Adrenal gland (tissue), 5 donors: ENCODE measurements around the gene DNAAF3.
"Not testable (repeated sequence)": the region's sequence is repeated elsewhere in the genome, so short reads cannot be mapped to it uniquely, and the experiment has no call there.

Experiments
- POLR2A ChIP-seq, 2 donors: fragments of 450-650 bp; IDR thresholded peaks; one replicate each; pipeline ENCODE4 v1.6.1; 2017; ENCODE audit warnings: antibody characterized with exemption in 2 of 2, mild to moderate bottlenecking in 2 of 2, moderate library complexity in 1 of 2
- TF ChIP-seq, protein P1 (sequence below), 6 experiments: fragments of 450-650 bp in 4 of 6; fragments of 200-600 bp in 2 of 6; sonication (generic) in 1 of 6; IDR thresholded peaks; 1 replicate in 5 of 6; 2 replicates in 1 of 6; pipeline versions ENCODE4 v1.5.1 to v1.8.0; 2016 to 2021; ENCODE audit warnings: antibody characterized with exemption in 6 of 6, mild to moderate bottlenecking in 2 of 6, moderate library complexity in 1 of 6
- donor health status: DM: no; HTN: no; CAD: no.

DNA sequence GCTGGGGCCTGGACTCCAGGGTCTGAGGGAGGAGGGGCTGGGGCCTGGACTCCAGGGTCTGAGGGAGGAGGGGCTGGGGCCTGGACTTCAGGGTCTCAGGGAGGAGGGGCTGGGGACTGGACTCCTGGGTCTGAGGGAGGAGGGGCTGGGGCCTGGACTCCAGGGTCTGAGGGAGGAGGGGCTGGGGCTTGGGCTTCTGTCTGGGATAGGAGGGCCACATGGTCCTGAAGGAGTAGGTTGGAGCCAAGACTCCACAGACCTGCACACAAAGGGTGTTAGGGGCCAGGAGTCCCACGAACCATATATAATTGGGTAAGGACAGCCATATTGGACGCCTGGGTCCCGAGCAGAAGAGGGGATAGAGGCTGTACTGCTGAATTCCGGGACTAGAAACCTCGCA, 10.6 kb downstream of the DNAAF3 start:
- TF ChIP-seq, protein P1, sequence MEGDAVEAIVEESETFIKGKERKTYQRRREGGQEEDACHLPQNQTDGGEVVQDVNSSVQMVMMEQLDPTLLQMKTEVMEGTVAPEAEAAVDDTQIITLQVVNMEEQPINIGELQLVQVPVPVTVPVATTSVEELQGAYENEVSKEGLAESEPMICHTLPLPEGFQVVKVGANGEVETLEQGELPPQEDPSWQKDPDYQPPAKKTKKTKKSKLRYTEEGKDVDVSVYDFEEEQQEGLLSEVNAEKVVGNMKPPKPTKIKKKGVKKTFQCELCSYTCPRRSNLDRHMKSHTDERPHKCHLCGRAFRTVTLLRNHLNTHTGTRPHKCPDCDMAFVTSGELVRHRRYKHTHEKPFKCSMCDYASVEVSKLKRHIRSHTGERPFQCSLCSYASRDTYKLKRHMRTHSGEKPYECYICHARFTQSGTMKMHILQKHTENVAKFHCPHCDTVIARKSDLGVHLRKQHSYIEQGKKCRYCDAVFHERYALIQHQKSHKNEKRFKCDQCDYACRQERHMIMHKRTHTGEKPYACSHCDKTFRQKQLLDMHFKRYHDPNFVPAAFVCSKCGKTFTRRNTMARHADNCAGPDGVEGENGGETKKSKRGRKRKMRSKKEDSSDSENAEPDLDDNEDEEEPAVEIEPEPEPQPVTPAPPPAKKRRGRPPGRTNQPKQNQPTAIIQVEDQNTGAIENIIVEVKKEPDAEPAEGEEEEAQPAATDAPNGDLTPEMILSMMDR (IDR thresholded peaks at IDR 0.05), result not testable (repeated sequence)
- TF ChIP-seq POLR2A (IDR thresholded peaks at IDR 0.05), result not testable (repeated sequence)
